ENCODE results near the gene PFKFB2. TPM values are rescaled to one million over a fixed set of nuclear protein-coding genes. Genes with fewer than 3 reads are reported as not detected.

The PFKFB2 gene
- total RNA-seq, 1 experiment from 2014 or later, result 16.8 TPM

- ChIA-PET POLR2A (no interaction called here), CTCF (no interaction called here)
- DNase-seq (ENCODE audit: low spot score) (no peak), ATAC-seq (no peak)
- Mint-ChIP-seq H3K27me3 (ENCODE audit: low read depth) (peaks cover 7% of the 10 kb centered on the region), H3K27ac (no peak overlapping the region), H3K4me1 (peaks cover 2% of the 10 kb centered on the region), H3K4me3 (no peak overlapping the region), H3K36me3 (peaks cover 12% of the 10 kb centered on the region), H3K9me3 (peaks cover 17% of the 10 kb centered on the region)
- no peak for TF ChIP-seq SOX15 (CRISPR knock-in tag; IDR thresholded peaks at IDR 0.05)
- TF ChIP-seq NFYB (CRISPR knock-in tag; conservative IDR thresholded peaks at IDR 0.05; ENCODE audit: low read depth), result no peak
- TF ChIP-seq HMGA2 (CRISPR knock-in tag; IDR thresholded peaks at IDR 0.05), result no peak
- no peak for TF ChIP-seq ZNF121 (CRISPR knock-in tag; IDR thresholded peaks at IDR 0.05)
- TF ChIP-seq AR (CRISPR knock-in tag; IDR thresholded peaks at IDR 0.05), result no peak
- no peak for TF ChIP-seq ATF2 (CRISPR knock-in tag; IDR thresholded peaks at IDR 0.05; ENCODE audit: borderline replicate concordance, low read depth)
- TF ChIP-seq ATF3 (CRISPR knock-in tag; conservative IDR thresholded peaks at IDR 0.05), result no peak
- TF ChIP-seq CBFB (CRISPR knock-in tag; IDR thresholded peaks at IDR 0.05; ENCODE audit: low read depth), result no peak
- TF ChIP-seq MXD4 (CRISPR knock-in tag; IDR thresholded peaks at IDR 0.05; ENCODE audit: borderline replicate concordance), result no peak
- no peak for TF ChIP-seq IRF1 (CRISPR knock-in tag; IDR thresholded peaks at IDR 0.05)
- no peak for TF ChIP-seq ZNF425 (CRISPR knock-in tag; conservative IDR thresholded peaks at IDR 0.05)
Measured at GRCh38 chr1:207101720-207102119, 48.6 kb downstream of the PFKFB2 start.

- ATAC-seq, result no peak
- POLR2A ChIA-PET, result no interaction called here
- TF ChIP-seq E2F4 (CRISPR knock-in tag; IDR thresholded peaks at IDR 0.05; ENCODE audit: borderline replicate concordance, low read depth), result no peak
- TF ChIP-seq SMAD4 (CRISPR knock-in tag; IDR thresholded peaks at IDR 0.05), result no peak
- no peak for TF ChIP-seq PRRX2 (CRISPR knock-in tag; IDR thresholded peaks at IDR 0.05)
- no peak for TF ChIP-seq HMGA2 (CRISPR knock-in tag; IDR thresholded peaks at IDR 0.05)
- TF ChIP-seq ATF3 (CRISPR knock-in tag; conservative IDR thresholded peaks at IDR 0.05), result no peak
- TF ChIP-seq TEAD4 (CRISPR knock-in tag; IDR thresholded peaks at IDR 0.05), result no peak
- TF ChIP-seq ZNF423 (CRISPR knock-in tag; IDR thresholded peaks at IDR 0.05), result no peak
- no peak for TF ChIP-seq PREB (CRISPR knock-in tag; IDR thresholded peaks at IDR 0.05; ENCODE audit: borderline replicate concordance)
- TF ChIP-seq STAT6 (CRISPR knock-in tag; conservative IDR thresholded peaks at IDR 0.05; ENCODE audit: low read depth), result no peak
- TF ChIP-seq FOXK1 (CRISPR knock-in tag; IDR thresholded peaks at IDR 0.05), result no peak
- no peak for TF ChIP-seq NFATC4 (CRISPR knock-in tag; IDR thresholded peaks at IDR 0.05)
- no peak for TF ChIP-seq ZNF219 (CRISPR knock-in tag; IDR thresholded peaks at IDR 0.05; ENCODE audit: borderline replicate concordance)
- TF ChIP-seq ZNF317 (CRISPR knock-in tag; IDR thresholded peaks at IDR 0.05; ENCODE audit: borderline replicate concordance, low read depth), result no peak
Measured at GRCh38 chr1:207102146-207102545, 49.1 kb downstream of the PFKFB2 start.

More at GRCh38 chr1:207102146-207102545, 49.1 kb downstream of the PFKFB2 start:
- CTCF ChIA-PET, result no interaction called here
- no peak overlapping the region for H3K4me3 Mint-ChIP-seq
- H3K27me3 Mint-ChIP-seq (ENCODE audit: low read depth), result peaks cover 7% of the 10 kb centered on the region
- peaks cover 17% of the 10 kb centered on the region for H3K9me3 Mint-ChIP-seq
- H3K4me1 Mint-ChIP-seq, result peaks cover 5% of the 10 kb centered on the region
- H3K27ac Mint-ChIP-seq, result no peak overlapping the region
- no peak for DNase-seq (ENCODE audit: low spot score)
- H3K36me3 Mint-ChIP-seq, result peaks cover 12% of the 10 kb centered on the region

Measured in WTC11 (cell line).